Aorta (tissue), 5 donors: Measurements from ENCODE around the gene OR6P1. TPM values are rescaled to one million over a fixed set of nuclear protein-coding genes. Genes with fewer than 3 reads are reported as not detected.

Experiments used
- ATAC-seq: fragments of 200-7000 bp; cut with Tn5 transposase; one replicate; pipeline ENCODE4 v1.9.1; 2022; ENCODE audit warnings: moderate library complexity; ENCODE audit not compliant: low FRiP score
- DNase-seq, 2 donors: peaks; one replicate each; pipeline ENCODE4 v3.0.0-alpha.2; 2020
- H3K27ac ChIP-seq, 2 donors: one replicate each; pipeline ENCODE4 v1.5.1; 2013; ENCODE audit warnings: low read length in 2 of 2, mild to moderate bottlenecking in 2 of 2, moderate library complexity in 2 of 2, control low read depth in 1 of 2, inconsistent platforms in 1 of 2, low read depth in 1 of 2
- H3K27me3 ChIP-seq, 2 donors: one replicate each; pipeline ENCODE4 v1.6.1; 2013; ENCODE audit warnings: control low read depth in 1 of 2, low read length in 1 of 2, mild to moderate bottlenecking in 1 of 2, moderate library complexity in 1 of 2; ENCODE audit not compliant: insufficient read depth in 2 of 2, control insufficient read depth in 1 of 2
- H3K36me3 ChIP-seq, 2 donors: one replicate each; pipeline ENCODE4 v1.6.1; 2013; ENCODE audit warnings: control low read depth in 1 of 2, low read length in 1 of 2, mild to moderate bottlenecking in 1 of 2; ENCODE audit not compliant: insufficient read depth in 2 of 2, control insufficient read depth in 1 of 2
- H3K4me1 ChIP-seq, 2 donors: one replicate each; pipeline ENCODE4 v1.6.1; 2013; ENCODE audit warnings: low read length in 2 of 2, control low read depth in 1 of 2, mild to moderate bottlenecking in 1 of 2, moderate library complexity in 1 of 2; ENCODE audit not compliant: insufficient read depth in 2 of 2, control insufficient read depth in 1 of 2
- H3K4me3 ChIP-seq, 2 donors: one replicate each; pipeline ENCODE4 v1.5.1; 2013; ENCODE audit warnings: low read length in 2 of 2, control low read depth in 1 of 2, mild to moderate bottlenecking in 1 of 2
- H3K9me3 ChIP-seq: one replicate; pipeline ENCODE4 v1.6.1; 2013; ENCODE audit warnings: mild to moderate bottlenecking, low read length; ENCODE audit not compliant: control insufficient read depth
- WGBS, 2 donors: extraction: QIAGEN DNeasy Blood & Tissue Kit; methylation state at CpG; one replicate each; pipeline ENCODE4 v1.1.7; 2013; 5-methylcytosine and 5-hydroxymethylcytosine counted together
- intact Hi-C, 2 donors: fragments of 100-400 bp; cut with DNase I; formaldehyde crosslinking; loops; one replicate each; pipeline versions ENCODE4 v1.14.2 to v1.15.0; 2022
- long read RNA-seq, 2 donors: library from polyadenylated mRNA; unstranded; transcript quantifications; one replicate each; pipeline ENCODE4 v2.0.0, GENCODE V29; 2020 to 2021
- polyA plus RNA-seq, 2 donors: library from polyadenylated mRNA; stranded (reverse); fragments of 200-250 nt; gene quantifications; one replicate each; pipeline ENCODE4 v1.2.3, GENCODE V29; 2013
- total RNA-seq, 2 donors: library from RNA; stranded (reverse); fragmentation: NEBNext Ultra II Directional; extraction: Animal tissue kit (Norgen Biotek cat#: 25700); gene quantifications; one replicate each; pipeline ENCODE4 v1.2.1, GENCODE V29; 2021
- donor health status: healthy with polysubstance abuse.
- donor health status: Bipolar disorder and iron deficiency.
- donor health status: DM: no; HTN: no; CAD: no.
- donor health status: DM: no; HTN: no; CAD: no.
- donor health status: DM: yes; HTN: yes; CAD: no.

Gene OR6P1, protein sequence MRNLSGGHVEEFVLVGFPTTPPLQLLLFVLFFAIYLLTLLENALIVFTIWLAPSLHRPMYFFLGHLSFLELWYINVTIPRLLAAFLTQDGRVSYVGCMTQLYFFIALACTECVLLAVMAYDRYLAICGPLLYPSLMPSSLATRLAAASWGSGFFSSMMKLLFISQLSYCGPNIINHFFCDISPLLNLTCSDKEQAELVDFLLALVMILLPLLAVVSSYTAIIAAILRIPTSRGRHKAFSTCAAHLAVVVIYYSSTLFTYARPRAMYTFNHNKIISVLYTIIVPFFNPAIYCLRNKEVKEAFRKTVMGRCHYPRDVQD
- not detected for total RNA-seq
- under 1 TPM in 1 of 2 donors, not detected in 1; 0.13 TPM for polyA plus RNA-seq
- long read RNA-seq, donor 1: 0 reads
- long read RNA-seq, donor 2: 0 reads

DNA sequence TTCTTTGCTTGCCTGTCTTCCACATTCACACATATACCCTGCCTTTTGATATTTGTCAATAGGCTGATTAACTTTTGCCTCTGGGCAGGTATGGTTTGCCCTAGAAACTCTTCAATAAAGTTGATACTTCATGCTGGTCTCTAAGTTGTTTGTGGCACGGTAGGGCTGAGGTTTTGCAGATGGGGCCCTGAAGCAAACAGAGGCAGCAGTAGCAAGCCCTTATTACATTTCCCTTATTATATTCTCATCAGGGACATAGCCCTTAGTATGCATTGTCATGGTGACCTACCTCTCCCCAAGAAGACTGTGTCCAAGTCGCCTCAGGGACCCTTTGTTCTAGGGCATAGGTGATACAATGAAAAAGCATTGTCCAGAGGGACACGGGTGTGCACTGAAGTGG is at the start of gene OR6P1:
Gene OR6P1 (minus strand): TSS at position 101 of the 400 bp plus-strand sequence. CDS start 6,976 bp downstream, outside the sequence.
- H3K4me1 ChIP-seq: no peaks in the 10 kb centered on the region
- H3K27ac ChIP-seq: no peak within 1 kb of the TSS
- ATAC-seq (no peak), DNase-seq (no peak)
- H3K9me3 ChIP-seq: no peaks in the 10 kb centered on the region
- H3K36me3 ChIP-seq: no peaks in the 10 kb centered on the region
- H3K27me3 ChIP-seq: no peaks in the 10 kb centered on the region
- 75% methylated on average over 3 of the region's 3 CpGs for WGBS, 2 donors
- intact Hi-C loops: no loop called here
- no peak within 1 kb of the TSS for H3K4me3 ChIP-seq

DNA sequence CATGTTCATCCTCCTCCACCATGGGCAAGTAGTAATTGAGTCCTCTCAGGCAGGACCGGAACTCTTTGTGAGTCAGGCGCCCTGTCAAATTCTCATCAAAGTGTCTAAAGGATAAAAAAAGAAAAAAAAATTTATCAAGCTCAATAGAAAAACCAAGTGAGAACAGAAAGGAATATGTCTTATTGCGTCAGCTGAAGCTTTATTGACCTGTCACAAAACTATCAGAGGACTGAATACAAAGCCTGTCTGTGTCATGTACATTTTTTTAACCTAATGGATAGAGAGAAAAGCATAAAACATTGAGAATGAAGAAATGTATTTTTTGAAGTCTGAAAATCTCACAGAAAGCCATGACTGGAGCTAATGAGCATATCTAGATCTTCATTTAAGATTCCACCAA is 43.4 kb upstream of the OR6P1 start:
- Histone ChIP-seq H3K4me1 (no peaks in the 10 kb centered on the region), H3K27ac (no peak overlapping the region), H3K4me3 (no peak overlapping the region), H3K36me3 (no peaks in the 10 kb centered on the region), H3K27me3 (no peaks in the 10 kb centered on the region), H3K9me3 (no peaks in the 10 kb centered on the region)
- ATAC-seq (no peak), DNase-seq (no peak)
- WGBS, 2 donors: 85 to 89% methylated on average over 3 of the region's 3 CpGs
- intact Hi-C loops: no loop called here

GRCh38 chr1:158611916-158612315 is 41.5 kb upstream of the OR6P1 start:
- Histone ChIP-seq H3K27me3 (no peaks in the 10 kb centered on the region), H3K36me3 (no peaks in the 10 kb centered on the region), H3K4me1 (no peaks in the 10 kb centered on the region), H3K4me3 (no peak overlapping the region), H3K9me3 (no peaks in the 10 kb centered on the region), H3K27ac (no peak overlapping the region)
- ATAC-seq (no peak), DNase-seq (no peak)
- WGBS, 2 donors: 63 to 73% methylated on average over 3 of the region's 3 CpGs
- intact Hi-C loops: no loop called here

DNA sequence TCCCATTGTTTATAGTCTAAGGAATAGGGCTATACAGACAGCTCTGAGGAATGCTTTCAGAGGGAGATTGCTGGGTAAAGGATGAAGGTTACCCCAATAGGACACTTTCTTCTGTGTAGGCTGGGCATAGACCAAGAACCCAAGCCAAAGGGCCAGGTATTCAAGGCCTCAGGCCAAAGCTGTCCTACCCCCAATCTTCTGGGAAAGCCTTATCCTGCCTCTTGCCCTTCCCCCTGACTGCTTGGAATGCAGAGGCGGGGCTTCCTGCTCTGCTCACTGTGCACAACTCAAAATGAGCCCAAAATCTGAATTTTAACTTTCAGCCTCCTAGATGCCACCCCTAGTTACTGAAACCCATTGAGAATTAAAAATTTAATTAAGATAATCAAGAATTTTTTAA is 36.9 kb upstream of the OR6P1 start:
- Histone ChIP-seq H3K27me3 (no peaks in the 10 kb centered on the region), H3K9me3 (no peaks in the 10 kb centered on the region), H3K27ac (no peak overlapping the region), H3K36me3 (no peaks in the 10 kb centered on the region), H3K4me3 (no peak overlapping the region), H3K4me1 (no peaks in the 10 kb centered on the region)
- intact Hi-C loops: no loop called here
- ATAC-seq (no peak), DNase-seq (no peak)
- WGBS, 2 donors: 74 to 78% methylated on average over 1 of the region's 1 CpG

DNA sequence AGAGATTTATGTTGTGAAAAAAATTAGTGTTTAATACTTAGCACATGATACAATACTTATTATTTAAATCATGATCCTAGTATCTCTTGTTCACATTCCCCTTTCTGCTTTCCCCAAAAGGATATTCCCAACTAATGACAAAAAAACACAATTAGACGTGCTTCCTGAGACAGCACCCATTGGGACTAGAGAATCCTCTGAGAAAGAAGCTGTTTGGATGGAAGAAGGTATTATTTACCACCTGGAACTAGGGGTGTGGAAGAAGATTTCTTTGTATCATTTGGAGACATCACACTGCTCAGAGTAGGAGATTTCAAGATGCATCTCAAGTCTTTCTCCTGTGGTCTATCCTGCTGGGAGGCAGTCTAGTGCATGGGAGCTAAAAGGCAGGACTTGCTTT is 34.6 kb upstream of the OR6P1 start, which contains the start of gene OR10Z1:
Gene OR10Z1 (plus strand): TSS at position 301 of the 400 bp plus-strand sequence. CDS start 1,171 bp downstream, outside the sequence.
- ATAC-seq: no peak
- H3K4me1 ChIP-seq: no peaks in the 10 kb centered on the region
- WGBS, 2 donors: 62 to 76% methylated on average over 1 of the region's 1 CpG
- no peaks in the 10 kb centered on the region for H3K27me3 ChIP-seq
- no peak within 1 kb of the TSS for H3K27ac ChIP-seq
- no peak for DNase-seq
- no peak within 1 kb of the TSS for H3K4me3 ChIP-seq
- no peaks in the 10 kb centered on the region for H3K36me3 ChIP-seq
- no peaks in the 10 kb centered on the region for H3K9me3 ChIP-seq
- intact Hi-C loops: no loop called here

GRCh38 chr1:158600735-158601134 is 30.4 kb upstream of the OR6P1 start:
- no peaks in the 10 kb centered on the region for H3K27me3 ChIP-seq
- H3K9me3 ChIP-seq: peaks cover 8% of the 10 kb centered on the region
- WGBS, 2 donors: 47 to 95% methylated on average over 2 of the region's 2 CpGs
- intact Hi-C loops: no loop called here
- DNase-seq (no peak), ATAC-seq (no peak)
- no peaks in the 10 kb centered on the region for H3K4me1 ChIP-seq
- H3K36me3 ChIP-seq: no peaks in the 10 kb centered on the region
- H3K4me3 ChIP-seq: no peak overlapping the region
- no peak overlapping the region for H3K27ac ChIP-seq

- Histone ChIP-seq H3K9me3 (peaks cover 3% of the 10 kb centered on the region), H3K4me3 (no peak overlapping the region), H3K4me1 (no peaks in the 10 kb centered on the region), H3K27me3 (no peaks in the 10 kb centered on the region), H3K36me3 (no peaks in the 10 kb centered on the region), H3K27ac (no peak overlapping the region)
- ATAC-seq (no peak), DNase-seq (no peak)
- 72 to 77% methylated on average over 1 of the region's 1 CpG for WGBS, 2 donors
- intact Hi-C loops: no loop called here
Observed at GRCh38 chr1:158586942-158587341, 16.6 kb upstream of the OR6P1 start.

DNA sequence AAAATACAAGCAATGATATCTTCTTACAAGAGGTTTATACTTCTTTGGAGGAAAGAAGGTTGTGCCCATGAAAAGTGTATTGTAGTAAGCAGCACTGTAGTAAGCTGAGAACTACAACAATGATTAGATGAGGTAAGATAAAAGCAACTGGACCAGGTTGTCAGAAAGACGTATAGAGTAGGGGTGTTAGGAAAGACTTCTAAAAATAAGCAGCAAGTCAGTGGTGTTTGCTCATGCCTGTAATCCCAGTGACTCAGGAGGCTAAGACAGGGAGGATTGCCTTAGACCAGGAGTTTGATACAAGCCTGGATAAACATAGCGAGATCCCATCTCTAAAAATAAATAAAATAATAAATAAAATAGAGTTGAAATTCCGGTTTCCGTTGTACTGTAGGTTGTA is 13.6 kb upstream of the OR6P1 start:
- H3K27me3 ChIP-seq: no peaks in the 10 kb centered on the region
- no peaks in the 10 kb centered on the region for H3K4me1 ChIP-seq
- intact Hi-C loops: no loop called here
- ATAC-seq (no peak), DNase-seq (no peak)
- H3K4me3 ChIP-seq: no peak overlapping the region
- no peak overlapping the region for H3K27ac ChIP-seq
- H3K36me3 ChIP-seq: no peaks in the 10 kb centered on the region
- WGBS, 2 donors: 64 to 68% methylated on average over 4 of the region's 4 CpGs
- H3K9me3 ChIP-seq: peaks cover 4% of the 10 kb centered on the region

GRCh38 chr1:158579733-158580132 is 9.4 kb upstream of the OR6P1 start, which contains the start of gene OR10X1:
TSS of gene OR10X1 (minus strand) at chr1:158579899. CDS start at chr1:158579899, 0 bp downstream.
- WGBS, 2 donors: 60 to 64% methylated on average over 1 of the region's 1 CpG
- no peak within 1 kb of the TSS for H3K27ac ChIP-seq
- intact Hi-C loops: no loop called here
- no peaks in the 10 kb centered on the region for H3K4me1 ChIP-seq
- H3K36me3 ChIP-seq: no peaks in the 10 kb centered on the region
- no peak within 1 kb of the TSS for H3K4me3 ChIP-seq
- no peak for ATAC-seq
- no peaks in the 10 kb centered on the region for H3K27me3 ChIP-seq
- no peak for DNase-seq
- peaks cover 1% of the 10 kb centered on the region for H3K9me3 ChIP-seq
